Measurements from ENCODE around the gene UGT1A8.
A peak's percentile ranks its signal among the peaks of the same experiment; 100 is the strongest.

The UGT1A8 gene

GRCh38 chr2:233796254-233796653 lies 178.8 kb downstream of the UGT1A8 start:
- H3K27ac ChIP-seq (ENCODE audit: insufficient read depth in 1 of 2, low read depth in 1 of 2, low read length in 2 of 2, poor library complexity in 1 of 2, severe bottlenecking in 2 of 2) = no peak overlapping the region
- CTCF ChIA-PET = no interaction called here
- H3K4me1 ChIP-seq (ENCODE audit: control extremely low read depth in 1 of 4, control insufficient read depth in 4 of 4, insufficient read depth in 4 of 4, low read length in 3 of 4) = no peaks in the 10 kb centered on the region
- peaks cover 0 to 4% (median 0%) of the 10 kb centered on the region in 5 experiments for H3K27me3 ChIP-seq (replicated peaks in 2 of 5; ENCODE audit: control insufficient read depth in 4 of 5, insufficient read depth in 5 of 5, low read length in 4 of 5)
- POLR2A ChIA-PET = no interaction called here
- H3K9me3 ChIP-seq (ENCODE audit: control extremely low read depth in 1 of 5, control insufficient read depth in 4 of 5, insufficient read depth in 2 of 5, low read depth in 1 of 5, low read length in 4 of 5) = no peaks in the 10 kb centered on the region
- DNase-seq = no peak
- H3K36me3 ChIP-seq (ENCODE audit: control insufficient read depth in 4 of 4, insufficient read depth in 4 of 4, low read length in 3 of 4) = no peaks in the 10 kb centered on the region
- 97% methylated on average over 6 of the region's 9 CpGs for WGBS (ENCODE audit: insufficient coverage)
- no peak overlapping the region for H3K4me3 ChIP-seq (ENCODE audit: control insufficient read depth in 1 of 7, extremely low read depth in 1 of 7, insufficient read depth in 4 of 7, low read depth in 2 of 7, low read length in 6 of 7)

GRCh38 chr2:233798335-233799086 lies 181.1 kb downstream of the UGT1A8 start:
- H3K4me1 ChIP-seq (ENCODE audit: control extremely low read depth in 1 of 4, control insufficient read depth in 4 of 4, insufficient read depth in 4 of 4, low read length in 3 of 4) = no peaks in the 10 kb centered on the region
- no peak for DNase-seq
- H3K9me3 ChIP-seq (ENCODE audit: control extremely low read depth in 1 of 5, control insufficient read depth in 4 of 5, insufficient read depth in 2 of 5, low read depth in 1 of 5, low read length in 4 of 5) = no peaks in the 10 kb centered on the region
- no peaks in the 10 kb centered on the region for H3K36me3 ChIP-seq (ENCODE audit: control insufficient read depth in 4 of 4, insufficient read depth in 4 of 4, low read length in 3 of 4)
- CTCF ChIA-PET = no interaction called here
- POLR2A ChIA-PET = no interaction called here
- H3K4me3 ChIP-seq (ENCODE audit: control insufficient read depth in 1 of 7, extremely low read depth in 1 of 7, insufficient read depth in 4 of 7, low read depth in 2 of 7, low read length in 6 of 7) = no peak overlapping the region
- H3K27me3 ChIP-seq (replicated peaks in 2 of 5; ENCODE audit: control insufficient read depth in 4 of 5, insufficient read depth in 5 of 5, low read length in 4 of 5) = peaks cover 0 to 2% (median 0%) of the 10 kb centered on the region in 5 experiments
- H3K27ac ChIP-seq (ENCODE audit: insufficient read depth in 1 of 2, low read depth in 1 of 2, low read length in 2 of 2, poor library complexity in 1 of 2, severe bottlenecking in 2 of 2) = no peak overlapping the region
- WGBS (ENCODE audit: insufficient coverage) = 90% methylated on average over 12 of the region's 14 CpGs

GRCh38 chr2:233799087-233799665 lies 181.7 kb downstream of the UGT1A8 start:
- ChIA-PET POLR2A (no interaction called here), CTCF (no interaction called here)
- no peak for DNase-seq
- Histone ChIP-seq H3K27me3 (replicated peaks in 2 of 5; ENCODE audit: control insufficient read depth in 4 of 5, insufficient read depth in 5 of 5, low read length in 4 of 5) (peaks cover 0 to 2% (median 0%) of the 10 kb centered on the region in 5 experiments), H3K27ac (ENCODE audit: insufficient read depth in 1 of 2, low read depth in 1 of 2, low read length in 2 of 2, poor library complexity in 1 of 2, severe bottlenecking in 2 of 2) (no peak overlapping the region), H3K36me3 (ENCODE audit: control insufficient read depth in 4 of 4, insufficient read depth in 4 of 4, low read length in 3 of 4) (no peaks in the 10 kb centered on the region), H3K9me3 (ENCODE audit: control extremely low read depth in 1 of 5, control insufficient read depth in 4 of 5, insufficient read depth in 2 of 5, low read depth in 1 of 5, low read length in 4 of 5) (no peaks in the 10 kb centered on the region), H3K4me1 (ENCODE audit: control extremely low read depth in 1 of 4, control insufficient read depth in 4 of 4, insufficient read depth in 4 of 4, low read length in 3 of 4) (no peaks in the 10 kb centered on the region), H3K4me3 (ENCODE audit: control insufficient read depth in 1 of 7, extremely low read depth in 1 of 7, insufficient read depth in 4 of 7, low read depth in 2 of 7, low read length in 6 of 7) (no peak overlapping the region)
- WGBS (ENCODE audit: insufficient coverage) = no CpG with 5 or more reads among the region's 7 CpGs

GRCh38 chr2:233799716-233800115 lies 182.3 kb downstream of the UGT1A8 start:
- no peak overlapping the region for H3K27ac ChIP-seq (ENCODE audit: insufficient read depth in 1 of 2, low read depth in 1 of 2, low read length in 2 of 2, poor library complexity in 1 of 2, severe bottlenecking in 2 of 2)
- no peaks in the 10 kb centered on the region for H3K9me3 ChIP-seq (ENCODE audit: control extremely low read depth in 1 of 5, control insufficient read depth in 4 of 5, insufficient read depth in 2 of 5, low read depth in 1 of 5, low read length in 4 of 5)
- 70% methylated on average over 5 of the region's 5 CpGs for WGBS (ENCODE audit: insufficient coverage)
- H3K4me3 ChIP-seq (ENCODE audit: control insufficient read depth in 1 of 7, extremely low read depth in 1 of 7, insufficient read depth in 4 of 7, low read depth in 2 of 7, low read length in 6 of 7) = no peak overlapping the region
- no peak for DNase-seq
- POLR2A ChIA-PET = no interaction called here
- H3K27me3 ChIP-seq (replicated peaks in 2 of 5; ENCODE audit: control insufficient read depth in 4 of 5, insufficient read depth in 5 of 5, low read length in 4 of 5) = peaks cover 0 to 6% (median 0%) of the 10 kb centered on the region in 5 experiments
- H3K36me3 ChIP-seq (ENCODE audit: control insufficient read depth in 4 of 4, insufficient read depth in 4 of 4, low read length in 3 of 4) = no peaks in the 10 kb centered on the region
- CTCF ChIA-PET = no interaction called here
- no peaks in the 10 kb centered on the region for H3K4me1 ChIP-seq (ENCODE audit: control extremely low read depth in 1 of 4, control insufficient read depth in 4 of 4, insufficient read depth in 4 of 4, low read length in 3 of 4)

GRCh38 chr2:233800208-233800607 lies 182.8 kb downstream of the UGT1A8 start:
- CTCF ChIA-PET = no interaction called here
- Histone ChIP-seq H3K4me3 (ENCODE audit: control insufficient read depth in 1 of 7, extremely low read depth in 1 of 7, insufficient read depth in 4 of 7, low read depth in 2 of 7, low read length in 6 of 7) (no peak overlapping the region), H3K36me3 (ENCODE audit: control insufficient read depth in 4 of 4, insufficient read depth in 4 of 4, low read length in 3 of 4) (no peaks in the 10 kb centered on the region), H3K4me1 (ENCODE audit: control extremely low read depth in 1 of 4, control insufficient read depth in 4 of 4, insufficient read depth in 4 of 4, low read length in 3 of 4) (no peaks in the 10 kb centered on the region), H3K9me3 (ENCODE audit: control extremely low read depth in 1 of 5, control insufficient read depth in 4 of 5, insufficient read depth in 2 of 5, low read depth in 1 of 5, low read length in 4 of 5) (no peaks in the 10 kb centered on the region), H3K27me3 (replicated peaks in 2 of 5; ENCODE audit: control insufficient read depth in 4 of 5, insufficient read depth in 5 of 5, low read length in 4 of 5) (peaks cover 0 to 6% (median 2%) of the 10 kb centered on the region in 5 experiments), H3K27ac (ENCODE audit: insufficient read depth in 1 of 2, low read depth in 1 of 2, low read length in 2 of 2, poor library complexity in 1 of 2, severe bottlenecking in 2 of 2) (no peak overlapping the region)
- POLR2A ChIA-PET = no interaction called here
- 95% methylated on average over 7 of the region's 7 CpGs for WGBS (ENCODE audit: insufficient coverage)
- no peak for DNase-seq

- peak; percentile 2 to 47 (median 34) for DNase-seq
- 75% methylated on average over 4 of the region's 9 CpGs for WGBS (ENCODE audit: insufficient coverage)
- H3K36me3 ChIP-seq (ENCODE audit: control insufficient read depth in 4 of 4, insufficient read depth in 4 of 4, low read length in 3 of 4) = no peaks in the 10 kb centered on the region
- H3K27ac ChIP-seq (ENCODE audit: insufficient read depth in 1 of 2, low read depth in 1 of 2, low read length in 2 of 2, poor library complexity in 1 of 2, severe bottlenecking in 2 of 2) = no peak overlapping the region
- H3K9me3 ChIP-seq (ENCODE audit: control extremely low read depth in 1 of 5, control insufficient read depth in 4 of 5, insufficient read depth in 2 of 5, low read depth in 1 of 5, low read length in 4 of 5) = no peaks in the 10 kb centered on the region
- CTCF ChIA-PET = no interaction called here
- no peaks in the 10 kb centered on the region for H3K4me1 ChIP-seq (ENCODE audit: control extremely low read depth in 1 of 4, control insufficient read depth in 4 of 4, insufficient read depth in 4 of 4, low read length in 3 of 4)
- no peak overlapping the region for H3K4me3 ChIP-seq (ENCODE audit: control insufficient read depth in 1 of 7, extremely low read depth in 1 of 7, insufficient read depth in 4 of 7, low read depth in 2 of 7, low read length in 6 of 7)
- H3K27me3 ChIP-seq (replicated peaks in 2 of 5; ENCODE audit: control insufficient read depth in 4 of 5, insufficient read depth in 5 of 5, low read length in 4 of 5) = peaks cover 0 to 6% (median 2%) of the 10 kb centered on the region in 5 experiments
- POLR2A ChIA-PET = no interaction called here
Observed at GRCh38 chr2:233801357-233802131, 184.1 kb downstream of the UGT1A8 start.

Data from common myeloid progenitor, CD34-positive (primary cell).